ENCODE data around the gene RALBP1. TPM values are rescaled to one million over a fixed set of nuclear protein-coding genes. Genes with fewer than 3 reads are reported as not detected.
"Not testable (repeated sequence)": the region's sequence is repeated elsewhere in the genome, so short reads cannot be mapped to it uniquely, and the experiment has no call there.

Gene RALBP1
- total RNA-seq, 2 donors from 2014 or later = 41.4 to 50.4 TPM

GRCh38 chr18:9449600-9450414 lies 25.5 kb upstream of the RALBP1 start:
- intact Hi-C loops (cut with DNase I) = loop anchor here in 1 of 2 donors (2.0 kb wide), 1 partner anchor 57 kb away; no protein-coding TSS in a partner anchor
- no peak for DNase-seq (ENCODE audit: low spot score)

- intact Hi-C loops (cut with DNase I) = loop anchor here in 1 of 2 donors (2.0 kb wide), 1 partner anchor 56 kb away; no protein-coding TSS in a partner anchor
- DNase-seq (ENCODE audit: low spot score) = not testable (repeated sequence)
These were observed 24.4 kb upstream of the RALBP1 start for GRCh38 chr18:9450920-9451319.

GRCh38 chr18:9453283-9453682 lies 22.0 kb upstream of the RALBP1 start:
- intact Hi-C loops (cut with DNase I) = no loop called here
- DNase-seq (ENCODE audit: low spot score) = no peak

- intact Hi-C loops (cut with DNase I) = no loop called here
- DNase-seq (ENCODE audit: low spot score) = no peak
These were observed 21.1 kb upstream of the RALBP1 start for GRCh38 chr18:9454061-9454703.

GRCh38 chr18:9455718-9456511 lies 19.4 kb upstream of the RALBP1 start:
- no peak for DNase-seq (ENCODE audit: low spot score)
- intact Hi-C loops (cut with DNase I) = no loop called here

- no peak for DNase-seq (ENCODE audit: low spot score)
- intact Hi-C loops (cut with DNase I) = loop anchor here in 1 of 2 donors (10.0 kb wide), 1 partner anchor 201 kb away; no protein-coding TSS in a partner anchor
These were observed 9.2 kb upstream of the RALBP1 start for GRCh38 chr18:9466127-9466526.

GRCh38 chr18:9466846-9467245 lies 8.5 kb upstream of the RALBP1 start:
- intact Hi-C loops (cut with DNase I) = loop anchor here in 1 of 2 donors (10.0 kb wide), 1 partner anchor 202 kb away; no protein-coding TSS in a partner anchor
- DNase-seq (ENCODE audit: low spot score) = no peak

GRCh38 chr18:9468998-9469397 lies 6.3 kb upstream of the RALBP1 start:
- no peak for DNase-seq (ENCODE audit: low spot score)
- intact Hi-C loops (cut with DNase I) = loop anchor here in 1 of 2 donors (10.0 kb wide), 1 partner anchor 204 kb away; no protein-coding TSS in a partner anchor

GRCh38 chr18:9469685-9470084 lies 5.6 kb upstream of the RALBP1 start:
- intact Hi-C loops (cut with DNase I) = loop anchor here (10.0 kb wide), 2 partner anchors 135 to 205 kb away; partner anchors contain the start of gene TWSG1 (in 1 of the 2)
- no peak for DNase-seq (ENCODE audit: low spot score)

DNA sequence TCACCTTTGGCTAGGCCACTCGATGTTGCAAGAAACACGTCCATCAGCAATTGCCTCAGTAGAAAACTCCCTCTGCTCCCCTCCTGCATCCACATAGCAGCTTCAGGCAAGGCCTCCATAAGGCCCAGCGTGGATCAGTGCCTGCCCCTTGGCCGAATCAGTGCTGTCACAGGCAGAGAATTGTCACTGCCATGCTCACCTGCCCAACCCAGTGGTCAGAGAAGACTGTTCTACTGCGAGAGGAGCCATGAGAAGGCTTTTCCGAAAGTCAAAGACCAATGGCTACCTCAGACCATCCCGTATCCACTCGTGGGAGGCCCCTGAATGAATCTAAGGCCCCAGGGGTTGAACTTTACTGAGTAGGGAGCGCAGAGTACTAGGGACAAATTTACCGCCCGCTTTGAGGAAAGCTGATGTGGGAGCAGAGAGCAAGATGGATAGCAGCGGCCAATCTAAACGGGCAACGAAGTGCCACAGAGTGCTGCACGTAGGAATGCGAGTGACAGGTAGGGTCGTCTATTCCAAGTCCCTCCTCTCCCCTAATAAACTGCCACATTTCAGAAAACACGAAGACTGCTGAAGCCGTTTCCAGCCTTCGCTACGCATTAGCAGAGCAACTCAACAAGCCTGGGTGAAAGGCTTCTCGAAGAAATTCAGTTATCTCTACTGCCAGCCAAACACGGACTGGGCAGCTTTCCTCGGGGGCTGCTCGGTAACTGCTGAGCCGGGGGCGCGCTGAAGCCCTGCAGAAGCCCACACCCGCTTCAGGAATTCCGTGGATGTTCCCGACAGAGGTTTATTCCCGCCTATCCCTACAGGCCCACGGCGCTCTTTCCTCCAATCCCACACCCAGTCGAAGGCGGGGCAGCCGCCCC lies 968 bp upstream of the RALBP1 start:
- no peak for DNase-seq (ENCODE audit: low spot score)
- intact Hi-C loops (cut with DNase I) = loop anchor here in 1 of 2 donors (10.0 kb wide), 1 partner anchor 140 kb away; the partner anchor contains the start of gene TWSG1

DNA sequence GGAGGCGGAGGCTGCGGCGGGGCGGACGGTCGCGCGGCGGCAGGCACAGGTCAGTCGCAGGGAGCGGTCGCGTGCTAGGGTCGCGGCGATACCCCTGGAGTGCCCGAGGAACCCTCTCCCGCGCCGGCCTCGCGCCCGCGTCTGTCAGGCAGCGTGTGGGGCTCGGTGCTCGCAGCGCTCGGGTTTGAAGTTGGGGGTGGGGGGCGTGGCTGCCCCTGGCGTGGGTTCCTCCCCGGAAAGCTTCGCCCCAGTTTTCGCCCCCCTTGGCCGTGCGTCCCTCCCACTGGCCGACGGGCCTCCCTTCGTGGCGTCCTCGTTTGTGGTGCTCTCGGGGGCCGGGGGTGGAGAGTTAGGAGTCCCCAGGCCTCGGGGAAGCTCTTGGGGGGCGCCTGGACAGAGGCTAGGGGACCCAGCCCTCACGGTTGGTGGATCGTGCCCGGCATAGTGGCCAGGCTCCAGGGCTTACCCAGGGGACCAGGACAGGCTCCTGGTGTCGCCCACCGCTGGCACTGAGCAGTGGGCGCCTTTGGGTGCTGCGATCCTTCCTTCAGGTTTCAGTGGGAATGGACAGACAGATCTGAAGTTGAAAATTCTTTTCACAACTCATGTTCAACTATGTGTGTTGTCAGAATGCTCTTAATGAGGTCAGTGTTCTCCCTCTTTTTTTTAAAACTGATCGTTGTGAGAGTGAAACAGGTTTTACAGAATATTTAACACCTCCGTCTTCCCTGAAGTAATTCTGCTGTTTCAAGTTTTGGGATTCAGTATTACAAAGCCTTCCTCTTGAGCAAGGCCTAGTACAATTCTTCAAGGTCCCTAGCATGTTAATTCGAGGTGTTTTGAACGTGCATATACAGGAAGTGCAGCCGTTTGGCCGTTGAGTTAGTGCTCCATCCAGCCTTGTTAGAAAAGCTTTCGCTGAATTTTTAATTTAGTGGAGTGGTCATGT lies 604 bp downstream of the RALBP1 start:
- intact Hi-C loops (cut with DNase I) = loop anchor here in 1 of 2 donors (10.0 kb wide), 1 partner anchor 141 kb away; the partner anchor contains the start of gene TWSG1
- no peak for DNase-seq (ENCODE audit: low spot score)

DNA sequence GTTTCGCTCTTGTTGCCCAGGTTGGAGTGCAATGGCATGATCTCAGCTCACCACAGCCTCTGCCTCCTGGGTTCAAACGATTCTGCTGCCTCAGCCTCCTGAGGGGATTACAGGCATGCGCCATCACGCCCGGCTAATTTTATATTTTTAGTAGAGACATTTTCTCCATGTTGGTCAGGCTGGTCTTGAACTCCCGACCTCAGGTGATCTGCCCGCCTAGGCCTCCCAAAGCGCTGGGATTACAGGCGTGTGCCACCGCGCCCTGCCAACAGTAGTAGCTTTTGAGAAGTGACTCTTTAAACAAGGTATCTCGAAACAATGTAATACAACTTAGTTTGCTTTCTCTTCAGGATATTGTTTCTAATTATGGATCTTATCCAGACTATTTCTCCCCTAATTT lies 1.6 kb downstream of the RALBP1 start:
- intact Hi-C loops (cut with DNase I) = loop anchor here in 1 of 2 donors (10.0 kb wide), 1 partner anchor 142 kb away; the partner anchor contains the start of gene TWSG1
- DNase-seq (ENCODE audit: low spot score) = not testable (repeated sequence)

GRCh38 chr18:9477509-9477908 lies 2.2 kb downstream of the RALBP1 start:
- intact Hi-C loops (cut with DNase I) = loop anchor here in 1 of 2 donors (10.0 kb wide), 1 partner anchor 143 kb away; the partner anchor contains the start of gene TWSG1

GRCh38 chr18:9478545-9478944 lies 3.2 kb downstream of the RALBP1 start:
- DNase-seq (ENCODE audit: low spot score) = no peak
- intact Hi-C loops (cut with DNase I) = loop anchor here in 1 of 2 donors (10.0 kb wide), 1 partner anchor 144 kb away; the partner anchor contains the start of gene TWSG1

More at GRCh38 chr18:9477509-9477908, 2.2 kb downstream of the RALBP1 start:
- DNase-seq (ENCODE audit: low spot score) = no peak

DNA sequence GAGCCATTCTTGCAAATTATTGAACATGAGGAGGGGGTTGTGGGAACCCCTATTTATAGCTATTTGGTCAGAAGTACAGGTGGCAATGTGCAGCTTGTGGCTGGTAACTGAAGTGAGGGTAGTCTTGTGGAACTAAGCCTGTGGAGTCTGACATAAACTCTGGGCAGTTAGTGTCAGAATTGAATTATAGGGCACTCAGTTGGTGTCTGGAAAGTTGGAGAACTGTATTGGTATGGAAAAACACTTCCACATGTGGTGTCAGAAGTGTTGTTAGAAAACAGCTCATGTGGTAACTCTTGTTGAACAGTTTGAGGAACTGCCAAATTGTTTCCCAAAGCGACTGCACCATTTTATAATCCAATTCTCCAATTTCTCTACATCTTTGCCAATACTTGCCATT lies 7.5 kb downstream of the RALBP1 start:
- intact Hi-C loops (cut with DNase I) = no loop called here
- DNase-seq (ENCODE audit: low spot score) = no peak

GRCh38 chr18:9483526-9483925 lies 8.2 kb downstream of the RALBP1 start:
- intact Hi-C loops (cut with DNase I) = no loop called here
- no peak for DNase-seq (ENCODE audit: low spot score)

- DNase-seq (ENCODE audit: low spot score); intact Hi-C loops (cut with DNase I): not testable (repeated sequence)
These were observed 9.5 kb downstream of the RALBP1 start for GRCh38 chr18:9484856-9485255.
